Stimulated activated CD4-positive, alpha-beta T cell treated with anti-CD3 and anti-CD28 coated beads, Interleukin-15, amount 100 ng/mL, for 24 hours (primary cell): ENCODE measurements around the gene FUZ.

Experiments
- DNase-seq: peaks from one replicate; pipeline ENCODE4 v3.0.0-alpha.2; 2020

The FUZ gene

GRCh38 chr19:49850487-49851342 is 37.6 kb upstream of the FUZ start, which contains the start of gene PTOV1:
PTOV1 (plus strand) TSS chr19:49851159.
- DNase-seq: peak; percentile 92

- DNase-seq: no peak
Measured at GRCh38 chr19:49850221-49850486, 37.1 kb upstream of the FUZ start.

GRCh38 chr19:49849433-49850220 is 36.5 kb upstream of the FUZ start:
- no peak for DNase-seq

- DNase-seq: no peak
Measured at GRCh38 chr19:49848938-49849337, 35.8 kb upstream of the FUZ start.

GRCh38 chr19:49847731-49848696 is 34.9 kb upstream of the FUZ start:
- DNase-seq: no peak

GRCh38 chr19:49846408-49846807 is 33.3 kb upstream of the FUZ start:
- DNase-seq: no peak

GRCh38 chr19:49845414-49845813 is 32.3 kb upstream of the FUZ start:
- DNase-seq: no peak

GRCh38 chr19:49844138-49845095 is 31.3 kb upstream of the FUZ start:
- DNase-seq: no peak

GRCh38 chr19:49843265-49843664 is 30.2 kb upstream of the FUZ start:
- DNase-seq: no peak

- DNase-seq: no peak
Measured at GRCh38 chr19:49840736-49841249, 27.7 kb upstream of the FUZ start.

- no peak for DNase-seq
Measured at GRCh38 chr19:49840321-49840720, 27.2 kb upstream of the FUZ start.

GRCh38 chr19:49839713-49840112 is 26.6 kb upstream of the FUZ start:
- no peak for DNase-seq

GRCh38 chr19:49838885-49839588 is 25.9 kb upstream of the FUZ start:
- DNase-seq: no peak

- DNase-seq: no peak
Measured at GRCh38 chr19:49837425-49837824, 24.3 kb upstream of the FUZ start.

GRCh38 chr19:49837009-49837310 is 23.9 kb upstream of the FUZ start:
- DNase-seq: no peak

GRCh38 chr19:49836176-49837008 is 23.3 kb upstream of the FUZ start:
- DNase-seq: no peak

- no peak for DNase-seq
Measured at GRCh38 chr19:49835562-49835961, 22.5 kb upstream of the FUZ start.

GRCh38 chr19:49833599-49833998 is 20.5 kb upstream of the FUZ start:
- DNase-seq: no peak

- no peak for DNase-seq
Measured at GRCh38 chr19:49832556-49832955, 19.5 kb upstream of the FUZ start.

- DNase-seq: no peak
Measured at GRCh38 chr19:49831592-49831991, 18.5 kb upstream of the FUZ start.
